ENCODE data around the gene ADAMTS2.

ADAMTS2 gene

GRCh38 chr5:179375831-179376365 lies 30.6 kb upstream of the ADAMTS2 start:
- no peak for DNase-seq (ENCODE audit: low read depth)
- TF ChIP-seq CTCF (conservative IDR thresholded peaks at IDR 0.05; ENCODE audit: low read depth, low read length) = no peak

GRCh38 chr5:179375236-179375685 lies 30.0 kb upstream of the ADAMTS2 start:
- no peak for TF ChIP-seq CTCF (conservative IDR thresholded peaks at IDR 0.05; ENCODE audit: low read depth, low read length)
- DNase-seq (ENCODE audit: low read depth) = no peak
- no peak overlapping the region for H3K4me3 ChIP-seq (ENCODE audit: low read depth, low read length)

More at GRCh38 chr5:179375831-179376365, 30.6 kb upstream of the ADAMTS2 start:
- H3K4me3 ChIP-seq (ENCODE audit: low read depth, low read length) = no peak overlapping the region

GRCh38 chr5:179374506-179375235 lies 29.4 kb upstream of the ADAMTS2 start:
- no peak for TF ChIP-seq CTCF (conservative IDR thresholded peaks at IDR 0.05; ENCODE audit: low read depth, low read length)
- no peak for DNase-seq (ENCODE audit: low read depth)
- H3K4me3 ChIP-seq (ENCODE audit: low read depth, low read length) = no peak overlapping the region

- H3K4me3 ChIP-seq (ENCODE audit: low read depth, low read length) = no peak overlapping the region
- no peak for TF ChIP-seq CTCF (conservative IDR thresholded peaks at IDR 0.05; ENCODE audit: low read depth, low read length)
- DNase-seq (ENCODE audit: low read depth) = no peak
Measured at GRCh38 chr5:179373961-179374505, 28.8 kb upstream of the ADAMTS2 start.

- no peak for DNase-seq (ENCODE audit: low read depth)
- TF ChIP-seq CTCF (conservative IDR thresholded peaks at IDR 0.05; ENCODE audit: low read depth, low read length) = no peak
- no peak overlapping the region for H3K4me3 ChIP-seq (ENCODE audit: low read depth, low read length)
Measured at GRCh38 chr5:179373101-179373934, 28.1 kb upstream of the ADAMTS2 start.

GRCh38 chr5:179371681-179372680 lies 26.7 kb upstream of the ADAMTS2 start:
- H3K4me3 ChIP-seq (ENCODE audit: low read depth, low read length) = no peak overlapping the region
- no peak for TF ChIP-seq CTCF (conservative IDR thresholded peaks at IDR 0.05; ENCODE audit: low read depth, low read length)
- no peak for DNase-seq (ENCODE audit: low read depth)

Measured in choroid plexus epithelial cell (primary cell).